Measurements from ENCODE around the gene TTC22. TPM values are rescaled to one million over a fixed set of nuclear protein-coding genes. Genes with fewer than 3 reads are reported as not detected.

TTC22 gene
- total RNA-seq, 6 experiments from 2014 or later = not detected

GRCh38 chr1:54837002-54837853, 36.1 kb upstream of the TTC22 start:
- no peak for TF ChIP-seq CTCF (IDR thresholded peaks at IDR 0.05)
- H3K27ac Mint-ChIP-seq = no peak overlapping the region
- no peaks in the 10 kb centered on the region for H3K36me3 Mint-ChIP-seq (ENCODE audit: low read depth)
- H3K9me3 Mint-ChIP-seq = no peaks in the 10 kb centered on the region
- H3K4me3 Mint-ChIP-seq = no peak overlapping the region
- DNase-seq = no peak
- H3K4me1 Mint-ChIP-seq (ENCODE audit: low read depth) = no peaks in the 10 kb centered on the region
- H3K27me3 Mint-ChIP-seq (ENCODE audit: insufficient read depth) = peaks cover 42% of the 10 kb centered on the region

GRCh38 chr1:54836594-54836993, 35.5 kb upstream of the TTC22 start:
- Mint-ChIP-seq H3K4me1 (ENCODE audit: low read depth) (no peaks in the 10 kb centered on the region), H3K27ac (no peak overlapping the region), H3K27me3 (ENCODE audit: insufficient read depth) (peaks cover 39% of the 10 kb centered on the region), H3K36me3 (ENCODE audit: low read depth) (no peaks in the 10 kb centered on the region), H3K9me3 (peaks cover 2% of the 10 kb centered on the region), H3K4me3 (no peak overlapping the region)
- TF ChIP-seq CTCF (IDR thresholded peaks at IDR 0.05) = no peak
- DNase-seq = no peak

- peaks cover 39% of the 10 kb centered on the region for H3K27me3 Mint-ChIP-seq (ENCODE audit: insufficient read depth)
- no peak overlapping the region for H3K4me3 Mint-ChIP-seq
- H3K9me3 Mint-ChIP-seq = peaks cover 8% of the 10 kb centered on the region
- no peaks in the 10 kb centered on the region for H3K4me1 Mint-ChIP-seq (ENCODE audit: low read depth)
- H3K36me3 Mint-ChIP-seq (ENCODE audit: low read depth) = 0 out of 2 replicates have a peak, but pooled peaks cover 2% of the 10 kb centered on the region
- DNase-seq = no peak
- H3K27ac Mint-ChIP-seq = no peak overlapping the region
- TF ChIP-seq CTCF (IDR thresholded peaks at IDR 0.05) = no peak
These were observed 34.8 kb upstream of the TTC22 start for GRCh38 chr1:54835970-54836369.

GRCh38 chr1:54835131-54835898, 34.2 kb upstream of the TTC22 start:
- Mint-ChIP-seq H3K9me3 (peaks cover 13% of the 10 kb centered on the region), H3K27ac (no peak overlapping the region), H3K4me1 (ENCODE audit: low read depth) (no peaks in the 10 kb centered on the region), H3K36me3 (ENCODE audit: low read depth) (0 out of 2 replicates have a peak, but pooled peaks cover 7% of the 10 kb centered on the region), H3K4me3 (no peak overlapping the region), H3K27me3 (ENCODE audit: insufficient read depth) (peaks cover 39% of the 10 kb centered on the region)
- no peak for DNase-seq
- TF ChIP-seq CTCF (IDR thresholded peaks at IDR 0.05) = no peak

- H3K9me3 Mint-ChIP-seq = peaks cover 13% of the 10 kb centered on the region
- no peak overlapping the region for H3K4me3 Mint-ChIP-seq
- peaks cover 39% of the 10 kb centered on the region for H3K27me3 Mint-ChIP-seq (ENCODE audit: insufficient read depth)
- no peaks in the 10 kb centered on the region for H3K4me1 Mint-ChIP-seq (ENCODE audit: low read depth)
- H3K27ac Mint-ChIP-seq = no peak overlapping the region
- no peak for DNase-seq
- TF ChIP-seq CTCF (IDR thresholded peaks at IDR 0.05) = no peak
- H3K36me3 Mint-ChIP-seq (ENCODE audit: low read depth) = 0 out of 2 replicates have a peak, but pooled peaks cover 7% of the 10 kb centered on the region
These were observed 33.0 kb upstream of the TTC22 start for GRCh38 chr1:54834007-54834541.

Measured in HFFc6 (cell line).